Measurements from ENCODE around the gene CDC42BPG. TPM values are rescaled to one million over a fixed set of nuclear protein-coding genes. Genes with fewer than 3 reads are reported as not detected.

CDC42BPG gene
- total and polyA plus RNA-seq, 2 of the 8 experiments (the other 6 are each of a cell fraction or from before 2014, with no cell fraction given): 3.7 to 10.6 TPM

- H2AFZ ChIP-seq (ENCODE audit: low read length): no peak overlapping the region
- FAIRE-seq (no peak), DNase-seq (ENCODE audit: low read depth in 1 of 2, low spot score in 2 of 2) (no peak)
- no peak overlapping the region for H3K4ac ChIP-seq (replicated peaks; ENCODE audit: insufficient read length, low read depth, low read length)
- H4K8ac ChIP-seq (ENCODE audit: extremely low read depth, insufficient read depth, low read length): 0 out of 2 replicates have a peak overlapping the region, but pooled peaks have one; percentile 17
- no peak overlapping the region for H2BK5ac ChIP-seq (ENCODE audit: low read depth, low read length)
- H3K4me3 ChIP-seq (ENCODE audit: extremely low read depth in 1 of 4, insufficient read depth in 2 of 4, low read depth in 3 of 4, low read length in 4 of 4): peak overlapping the region in 1 of 4 experiments; percentile 71; a peak in 2 of 8 replicates
- no peak overlapping the region for H4K91ac ChIP-seq (replicated peaks; ENCODE audit: insufficient read length, low read length)
- no peak overlapping the region for H2BK12ac ChIP-seq (ENCODE audit: low read depth, low read length)
- H4K20me1 ChIP-seq (replicated peaks in 1 of 2; ENCODE audit: control insufficient read depth in 1 of 2, insufficient read depth in 2 of 2, low read length in 2 of 2): peaks cover 0 to 6% of the 10 kb centered on the region in 2 experiments
- no peak overlapping the region for H3K56ac ChIP-seq (replicated peaks; ENCODE audit: insufficient read length, low read depth, low read length)
- H3K4me2 ChIP-seq (ENCODE audit: insufficient read depth in 1 of 2, low read depth in 2 of 2, low read length in 2 of 2): peak overlapping the region in 1 of 2 experiments; percentile 90; a peak in 1 of 4 replicates
- H3K4me1 ChIP-seq (replicated peaks in 1 of 4; ENCODE audit: control insufficient read depth in 3 of 4, insufficient read depth in 4 of 4, low read length in 3 of 4): peaks cover 0 to 14% (median 5%) of the 10 kb centered on the region in 4 experiments; a peak in 5 of 7 replicates
- no peaks in the 10 kb centered on the region for H3K79me2 ChIP-seq (ENCODE audit: control insufficient read depth in 1 of 2, insufficient read depth in 2 of 2, low read length in 2 of 2)
- peaks cover 4 to 10% (median 7%) of the 10 kb centered on the region in 4 experiments; a peak in 5 of 8 replicates for H3K36me3 ChIP-seq (ENCODE audit: control insufficient read depth in 2 of 4, insufficient read depth in 4 of 4, low read length in 3 of 4)
- CTCF ChIA-PET (ENCODE audit: partially characterized antibody): interaction anchor here (1.5 to 4.4 kb wide), 3 partner anchors 17 to 47 kb away, joined by 4 to 21 read pairs (median 18); no protein-coding TSS in a partner anchor
- no peak overlapping the region for H2BK15ac ChIP-seq (ENCODE audit: low read length)
- no peak overlapping the region for H3K27ac ChIP-seq (ENCODE audit: low read depth, low read length)
- no peak overlapping the region for H3K23ac ChIP-seq (ENCODE audit: insufficient read length)
- H4K5ac ChIP-seq (ENCODE audit: insufficient read length, low read depth, low read length): no peak overlapping the region
- no peak overlapping the region for H2BK20ac ChIP-seq (ENCODE audit: low read length)
- no peaks in the 10 kb centered on the region for H3K9me3 ChIP-seq (ENCODE audit: insufficient read depth in 2 of 2, low read depth in 1 of 2, low read length in 1 of 2)
- 87% methylated on average over 12 of the region's 13 CpGs; no CpG with 5 or more reads in 1 of the 2 experiments for WGBS, 2 experiments (ENCODE audit: extremely low coverage in 1 of 2, insufficient coverage in 1 of 2, insufficient read length in 1 of 2, insufficient replicate concordance in 2 of 2, low coverage in 1 of 2, low lambda C conversion rate in 2 of 2, missing lambda C conversion rate in 1 of 2)
- POLR2A ChIA-PET (ENCODE audit: partially characterized antibody): interaction anchor here (1.0 to 1.9 kb wide), 7 partner anchors 8 to 313 kb away, joined by 3 to 6 read pairs (median 4); no protein-coding TSS in a partner anchor
- no peak overlapping the region for H2AK5ac ChIP-seq (ENCODE audit: low read depth, low read length)
- H3K18ac ChIP-seq (ENCODE audit: extremely low read depth, low read length): no peak overlapping the region
- peaks cover 8% of the 10 kb centered on the region; the same call in 1 of the 2 replicates for H3K23me2 ChIP-seq (ENCODE audit: low read depth, low read length)
- no peak overlapping the region for H3K9ac ChIP-seq (replicated peaks in 1 of 4; ENCODE audit: extremely low read depth in 1 of 4, low read depth in 3 of 4, low read length in 3 of 4)
- H3K79me1 ChIP-seq (ENCODE audit: low read depth, low read length): no peaks in the 10 kb centered on the region; the same call in 1 of the 2 replicates
- no peak overlapping the region for H3K14ac ChIP-seq (ENCODE audit: insufficient read length)
- no peaks in the 10 kb centered on the region for H3K27me3 ChIP-seq (replicated peaks in 1 of 4; ENCODE audit: control insufficient read depth in 3 of 4, extremely low read depth in 1 of 4, insufficient read depth in 3 of 4, low read length in 3 of 4)
- no peak overlapping the region for H2BK120ac ChIP-seq (replicated peaks; ENCODE audit: low read depth, low read length)
- no peak for TF ChIP-seq NRF1 (IDR thresholded peaks at IDR 0.05; ENCODE audit: low read depth, low read length)
- no peak for TF ChIP-seq CBX8 (IDR thresholded peaks at IDR 0.05; ENCODE audit: borderline replicate concordance, low read depth, low read length)
- TF ChIP-seq GABPA (IDR thresholded peaks at IDR 0.05; ENCODE audit: borderline replicate concordance, insufficient read depth, low read length): no peak
- no peak for TF ChIP-seq SP1 (IDR thresholded peaks at IDR 0.05; ENCODE audit: low read depth, low read length)
- TF ChIP-seq ATF3 (IDR thresholded peaks at IDR 0.05; ENCODE audit: insufficient read depth, low read depth, low read length): no peak
- TF ChIP-seq TCF12 (IDR thresholded peaks at IDR 0.05; ENCODE audit: low read depth, low read length): no peak
- no peak for TF ChIP-seq EP300 (IDR thresholded peaks at IDR 0.05; ENCODE audit: borderline replicate concordance in 1 of 2, low read depth in 2 of 2, low read length in 2 of 2)
- no peak for TF ChIP-seq BACH1 (IDR thresholded peaks at IDR 0.05; ENCODE audit: low read length)
- no peak for TF ChIP-seq CTBP2 (IDR thresholded peaks at IDR 0.05; ENCODE audit: borderline replicate concordance, insufficient read depth, insufficient read length, low read length)
- TF ChIP-seq KDM5A (IDR thresholded peaks at IDR 0.05; ENCODE audit: low read length): no peak
- TF ChIP-seq TEAD4 (IDR thresholded peaks at IDR 0.05; ENCODE audit: low read depth, low read length): no peak
Measured at GRCh38 chr11:64801561-64802369, 42.7 kb downstream of the CDC42BPG start.
